Gastroesophageal sphincter (tissue), 4 donors: ENCODE measurements around the gene SLC6A12. TPM values are rescaled to one million over a fixed set of nuclear protein-coding genes. Genes with fewer than 3 reads are reported as not detected.
"Not testable (repeated sequence)": the region's sequence is repeated elsewhere in the genome, so short reads cannot be mapped to it uniquely, and the experiment has no call there.

ENCODE experiments used
- ATAC-seq: fragments of 150-250 bp; one replicate; pipeline ENCODE4 v1.9.1; 2016; ENCODE audit warnings: mild to moderate bottlenecking, moderate library complexity
- H3K27ac ChIP-seq, 4 donors: fragments of 200-600 bp; sonication (generic) in 3 of 4; 1 replicate in 3 of 4; 2 replicates in 1 of 4; pipeline ENCODE4 v1.5.1; 2016 to 2019
- H3K27me3 ChIP-seq: fragments of 200-600 bp; sonication (generic); one replicate; pipeline ENCODE4 v1.5.1; 2019
- H3K36me3 ChIP-seq, 2 donors: fragments of 200-600 bp; sonication (generic); one replicate each; pipeline ENCODE4 v1.5.1; 2019; ENCODE audit warnings: control low read depth in 1 of 2
- H3K4me1 ChIP-seq, 3 donors: fragments of 200-600 bp; sonication (generic); 1 replicate in 2 of 3; 2 replicates in 1 of 3; pipeline ENCODE4 v1.5.1; 2016 to 2019; ENCODE audit warnings: control low read depth in 2 of 3
- H3K4me3 ChIP-seq, 2 donors: fragments of 200-600 bp; sonication (generic); one replicate each; pipeline ENCODE4 v1.5.1; 2019; ENCODE audit warnings: mild to moderate bottlenecking in 1 of 2, moderate library complexity in 1 of 2
- H3K9me3 ChIP-seq, 3 donors: fragments of 200-600 bp; sonication (generic); one replicate each; pipeline ENCODE4 v1.5.1; 2017 to 2019; ENCODE audit warnings: control low read depth in 2 of 3
- CTCF ChIP-seq, 4 experiments: fragments of 200-600 bp in 2 of 4; fragments of 450-650 bp in 2 of 4; sonication (generic) in 1 of 4; IDR thresholded peaks; one replicate each; pipeline ENCODE4 v1.5.1; 2017 to 2019; ENCODE audit warnings: antibody characterized with exemption in 4 of 4, mild to moderate bottlenecking in 2 of 4, moderate library complexity in 2 of 4
- EP300 ChIP-seq: sonication (generic); formaldehyde crosslinking; IDR thresholded peaks from one replicate; pipeline ENCODE4 v1.6.1; 2017; ENCODE audit warnings: antibody characterized with exemption, mild to moderate bottlenecking
- POLR2A ChIP-seq, 2 donors: fragments of 450-650 bp; IDR thresholded peaks; one replicate each; pipeline ENCODE4 v1.6.1; 2017; ENCODE audit warnings: antibody characterized with exemption in 2 of 2, mild to moderate bottlenecking in 2 of 2, moderate library complexity in 1 of 2
- POLR2AphosphoS5 ChIP-seq: sonication (generic); formaldehyde crosslinking; IDR thresholded peaks from one replicate; pipeline ENCODE4 v1.6.1; 2017; ENCODE audit warnings: antibody characterized with exemption
- WGBS, 2 donors: methylation state at CpG; one replicate each; pipeline ENCODE4 v1.1.5; 2018; ENCODE audit warnings: low coverage in 1 of 2; 5-methylcytosine and 5-hydroxymethylcytosine counted together
- total RNA-seq, 4 donors: library from RNA; depleted of rRNA; stranded (reverse); fragments of >200 nt; gene quantifications; one replicate each; pipeline ENCODE4 v1.1.0, GENCODE V29; 2016

SLC6A12 gene
- total RNA-seq, 4 donors from 2014 or later, result 11.3 TPM; not detected in 3

GRCh38 chr12:237026-237815 is 23.3 kb upstream of the SLC6A12 start:
- H3K36me3 ChIP-seq, result no peaks in the 10 kb centered on the region
- no peak overlapping the region for H3K4me3 ChIP-seq
- no peak for ATAC-seq
- no peak for TF ChIP-seq EP300
- no peak for TF ChIP-seq CTCF (IDR thresholded peaks at IDR 0.05)
- no peak for TF ChIP-seq POLR2A (IDR thresholded peaks at IDR 0.05)
- TF ChIP-seq POLR2AphosphoS5, result no peak
- H3K4me1 ChIP-seq, result no peaks in the 10 kb centered on the region
- peaks cover 0 to 28% (median 0%) of the 10 kb centered on the region in 3 donors for H3K9me3 ChIP-seq
- H3K27ac ChIP-seq, result no peak overlapping the region
- 81% methylated on average over 8 of the region's 13 CpGs; no CpG with 5 or more reads in 1 of the 2 donors for WGBS, 2 donors
- H3K27me3 ChIP-seq, result peaks cover 22% of the 10 kb centered on the region

GRCh38 chr12:236445-236844 is 22.5 kb upstream of the SLC6A12 start:
- 77 to 87% methylated on average over 3 of the region's 3 CpGs for WGBS, 2 donors

GRCh38 chr12:235967-236366 is 22.0 kb upstream of the SLC6A12 start:
- 80 to 100% methylated on average over 4 of the region's 4 CpGs for WGBS, 2 donors
- not testable (repeated sequence) for ATAC-seq, H3K36me3 ChIP-seq, H3K27ac ChIP-seq, H3K4me1 ChIP-seq, H3K4me3 ChIP-seq
- H3K27me3 ChIP-seq, result peaks cover 22% of the 10 kb centered on the region
- H3K9me3 ChIP-seq, result peaks cover 0 to 28% (median 0%) of the 10 kb centered on the region in 3 donors

More at GRCh38 chr12:236445-236844, 22.5 kb upstream of the SLC6A12 start:
- TF ChIP-seq POLR2A (IDR thresholded peaks at IDR 0.05), result no peak
- no peak for TF ChIP-seq CTCF (IDR thresholded peaks at IDR 0.05)
- no peak for TF ChIP-seq POLR2AphosphoS5
- no peak for TF ChIP-seq EP300
- Histone ChIP-seq H3K4me1 (no peaks in the 10 kb centered on the region), H3K36me3 (no peaks in the 10 kb centered on the region), H3K27me3 (peaks cover 22% of the 10 kb centered on the region), H3K9me3 (peaks cover 0 to 28% (median 0%) of the 10 kb centered on the region in 3 donors), H3K27ac (no peak overlapping the region), H3K4me3 (no peak overlapping the region)
- ATAC-seq, result no peak

GRCh38 chr12:234891-235415 is 21.0 kb upstream of the SLC6A12 start:
- no peak overlapping the region for H3K27ac ChIP-seq
- H3K4me3 ChIP-seq, result no peak overlapping the region
- no peak for TF ChIP-seq POLR2AphosphoS5
- no peak for TF ChIP-seq CTCF (IDR thresholded peaks at IDR 0.05)
- TF ChIP-seq POLR2A (IDR thresholded peaks at IDR 0.05), result no peak
- no peak for TF ChIP-seq EP300
- no peaks in the 10 kb centered on the region for H3K4me1 ChIP-seq
- H3K9me3 ChIP-seq, result peaks cover 0 to 28% (median 0%) of the 10 kb centered on the region in 3 donors
- peaks cover 22% of the 10 kb centered on the region for H3K27me3 ChIP-seq
- no peaks in the 10 kb centered on the region for H3K36me3 ChIP-seq
- 85 to 100% methylated on average over 1 to 2 of the region's 10 CpGs for WGBS, 2 donors
- ATAC-seq, result no peak

- Histone ChIP-seq H3K4me1 (no peaks in the 10 kb centered on the region), H3K4me3 (no peak overlapping the region), H3K36me3 (no peaks in the 10 kb centered on the region), H3K27ac (no peak overlapping the region), H3K9me3 (peaks cover 0 to 28% (median 0%) of the 10 kb centered on the region in 3 donors), H3K27me3 (peaks cover 22% of the 10 kb centered on the region)
- TF ChIP-seq POLR2AphosphoS5, result no peak
- no peak for TF ChIP-seq POLR2A (IDR thresholded peaks at IDR 0.05)
- no peak for TF ChIP-seq EP300
- TF ChIP-seq CTCF (IDR thresholded peaks at IDR 0.05), result no peak
- no peak for ATAC-seq
- 83 to 85% methylated on average over 5 to 6 of the region's 7 CpGs for WGBS, 2 donors
Measured at GRCh38 chr12:234019-234418, 20.1 kb upstream of the SLC6A12 start.
